Measurements from ENCODE around the gene NR2E3. TPM values are rescaled to one million over a fixed set of nuclear protein-coding genes. Genes with fewer than 3 reads are reported as not detected.
A peak's percentile ranks its signal among the peaks of the same experiment; 100 is the strongest.

The NR2E3 gene
- total and polyA plus RNA-seq, 4 donors, result 0.25 to 3.2 (median 0.59) TPM

GRCh38 chr15:71801935-71802655 lies 8.3 kb upstream of the NR2E3 start:
- Histone ChIP-seq H3K4me1 (ENCODE audit: control insufficient read depth in 1 of 2, insufficient read depth in 2 of 2, low read length in 2 of 2) (no peaks in the 10 kb centered on the region), H3K36me3 (ENCODE audit: control insufficient read depth in 1 of 2, insufficient read depth in 2 of 2, low read length in 1 of 2) (no peaks in the 10 kb centered on the region), H3K4me3 (ENCODE audit: low read length in 2 of 2) (no peak overlapping the region), H3K27me3 (ENCODE audit: control insufficient read depth in 1 of 2, insufficient read depth in 2 of 2, low read length in 1 of 2) (no peaks in the 10 kb centered on the region), H3K27ac (ENCODE audit: low read depth in 1 of 2, low read length in 2 of 2) (no peak overlapping the region), H3K9me3 (ENCODE audit: control insufficient read depth, low read length) (no peaks in the 10 kb centered on the region)
- ATAC-seq (ENCODE audit: low FRiP score) (no peak), DNase-seq (no peak)
- intact Hi-C loops (cut with DNase I), result loop anchor here (2.0 to 10.0 kb wide), 6 partner anchors 57 to 830 kb away; no protein-coding TSS in a partner anchor
- WGBS, 2 donors, result 95% methylated on average over 24 of the region's 24 CpGs

GRCh38 chr15:71802770-71803169 lies 7.6 kb upstream of the NR2E3 start:
- Histone ChIP-seq H3K9me3 (ENCODE audit: control insufficient read depth, low read length) (no peaks in the 10 kb centered on the region), H3K4me1 (ENCODE audit: control insufficient read depth in 1 of 2, insufficient read depth in 2 of 2, low read length in 2 of 2) (no peaks in the 10 kb centered on the region), H3K4me3 (ENCODE audit: low read length in 2 of 2) (no peak overlapping the region), H3K27me3 (ENCODE audit: control insufficient read depth in 1 of 2, insufficient read depth in 2 of 2, low read length in 1 of 2) (no peaks in the 10 kb centered on the region), H3K27ac (ENCODE audit: low read depth in 1 of 2, low read length in 2 of 2) (no peak overlapping the region), H3K36me3 (ENCODE audit: control insufficient read depth in 1 of 2, insufficient read depth in 2 of 2, low read length in 1 of 2) (no peaks in the 10 kb centered on the region)
- ATAC-seq (ENCODE audit: low FRiP score) (no peak), DNase-seq (no peak)
- 76% methylated on average over 20 to 21 of the region's 21 CpGs for WGBS, 2 donors
- intact Hi-C loops (cut with DNase I), result loop anchor here (5.0 to 10.0 kb wide), 3 partner anchors 270 to 830 kb away; no protein-coding TSS in a partner anchor

GRCh38 chr15:71804226-71804625 lies 6.1 kb upstream of the NR2E3 start:
- no peaks in the 10 kb centered on the region for H3K27me3 ChIP-seq (ENCODE audit: control insufficient read depth in 1 of 2, insufficient read depth in 2 of 2, low read length in 1 of 2)
- no peaks in the 10 kb centered on the region for H3K36me3 ChIP-seq (ENCODE audit: control insufficient read depth in 1 of 2, insufficient read depth in 2 of 2, low read length in 1 of 2)
- intact Hi-C loops (cut with DNase I), result loop anchor here (5.0 to 10.0 kb wide), 3 partner anchors 272 to 832 kb away; no protein-coding TSS in a partner anchor
- H3K27ac ChIP-seq (ENCODE audit: low read depth in 1 of 2, low read length in 2 of 2), result no peak overlapping the region
- ATAC-seq (ENCODE audit: low FRiP score) (no peak), DNase-seq (no peak)
- no peaks in the 10 kb centered on the region for H3K4me1 ChIP-seq (ENCODE audit: control insufficient read depth in 1 of 2, insufficient read depth in 2 of 2, low read length in 2 of 2)
- no peak overlapping the region for H3K4me3 ChIP-seq (ENCODE audit: low read length in 2 of 2)
- no peaks in the 10 kb centered on the region for H3K9me3 ChIP-seq (ENCODE audit: control insufficient read depth, low read length)
- 73 to 81% methylated on average over 5 of the region's 5 CpGs for WGBS, 2 donors

GRCh38 chr15:71804695-71805470 lies 5.5 kb upstream of the NR2E3 start:
- no peak overlapping the region for H3K27ac ChIP-seq (ENCODE audit: low read depth in 1 of 2, low read length in 2 of 2)
- H3K9me3 ChIP-seq (ENCODE audit: control insufficient read depth, low read length), result no peaks in the 10 kb centered on the region
- ATAC-seq (ENCODE audit: low FRiP score) (no peak), DNase-seq (no peak)
- intact Hi-C loops (cut with DNase I), result loop anchor here (5.0 to 10.0 kb wide), 3 partner anchors 273 to 833 kb away; no protein-coding TSS in a partner anchor
- H3K4me1 ChIP-seq (ENCODE audit: control insufficient read depth in 1 of 2, insufficient read depth in 2 of 2, low read length in 2 of 2), result no peaks in the 10 kb centered on the region
- H3K4me3 ChIP-seq (ENCODE audit: low read length in 2 of 2), result no peak overlapping the region
- no peaks in the 10 kb centered on the region for H3K36me3 ChIP-seq (ENCODE audit: control insufficient read depth in 1 of 2, insufficient read depth in 2 of 2, low read length in 1 of 2)
- 83 to 86% methylated on average over 6 of the region's 6 CpGs for WGBS, 2 donors
- H3K27me3 ChIP-seq (ENCODE audit: control insufficient read depth in 1 of 2, insufficient read depth in 2 of 2, low read length in 1 of 2), result no peaks in the 10 kb centered on the region

- Histone ChIP-seq H3K4me3 (ENCODE audit: low read length in 2 of 2) (no peak overlapping the region), H3K9me3 (ENCODE audit: control insufficient read depth, low read length) (no peaks in the 10 kb centered on the region), H3K27me3 (ENCODE audit: control insufficient read depth in 1 of 2, insufficient read depth in 2 of 2, low read length in 1 of 2) (no peaks in the 10 kb centered on the region), H3K36me3 (ENCODE audit: control insufficient read depth in 1 of 2, insufficient read depth in 2 of 2, low read length in 1 of 2) (no peaks in the 10 kb centered on the region), H3K4me1 (ENCODE audit: control insufficient read depth in 1 of 2, insufficient read depth in 2 of 2, low read length in 2 of 2) (no peaks in the 10 kb centered on the region), H3K27ac (ENCODE audit: low read depth in 1 of 2, low read length in 2 of 2) (peak overlapping the region in 1 of 2 donors; percentile 1)
- intact Hi-C loops (cut with DNase I), result loop anchor here in 1 of 2 donors (10.0 kb wide), 1 partner anchor 702 kb away; no protein-coding TSS in a partner anchor
- ATAC-seq (ENCODE audit: low FRiP score) (peak; percentile 33), DNase-seq (no peak)
- WGBS, 2 donors, result 14 to 21% methylated on average over 7 of the region's 7 CpGs
These were observed 3.9 kb upstream of the NR2E3 start for GRCh38 chr15:71806452-71806931.

- no peak overlapping the region for H3K27ac ChIP-seq (ENCODE audit: low read depth in 1 of 2, low read length in 2 of 2)
- H3K36me3 ChIP-seq (ENCODE audit: control insufficient read depth in 1 of 2, insufficient read depth in 2 of 2, low read length in 1 of 2), result no peaks in the 10 kb centered on the region
These were observed 3.2 kb upstream of the NR2E3 start for GRCh38 chr15:71807125-71807629.

GRCh38 chr15:71807691-71808091 lies 2.7 kb upstream of the NR2E3 start:
- intact Hi-C loops (cut with DNase I), result loop anchor here in 1 of 2 donors (10.0 kb wide), 1 partner anchor 703 kb away; no protein-coding TSS in a partner anchor
- H3K9me3 ChIP-seq (ENCODE audit: control insufficient read depth, low read length), result no peaks in the 10 kb centered on the region
- no peaks in the 10 kb centered on the region for H3K4me1 ChIP-seq (ENCODE audit: control insufficient read depth in 1 of 2, insufficient read depth in 2 of 2, low read length in 2 of 2)
- H3K4me3 ChIP-seq (ENCODE audit: low read length in 2 of 2), result no peak overlapping the region
- ATAC-seq (ENCODE audit: low FRiP score), result no peak
- no peaks in the 10 kb centered on the region for H3K36me3 ChIP-seq (ENCODE audit: control insufficient read depth in 1 of 2, insufficient read depth in 2 of 2, low read length in 1 of 2)
- no peak for DNase-seq
- WGBS, 2 donors, result 9 to 13% methylated on average over 4 of the region's 4 CpGs
- no peaks in the 10 kb centered on the region for H3K27me3 ChIP-seq (ENCODE audit: control insufficient read depth in 1 of 2, insufficient read depth in 2 of 2, low read length in 1 of 2)
- H3K27ac ChIP-seq (ENCODE audit: low read depth in 1 of 2, low read length in 2 of 2), result no peak overlapping the region

More at GRCh38 chr15:71807125-71807629, 3.2 kb upstream of the NR2E3 start:
- H3K4me3 ChIP-seq (ENCODE audit: low read length in 2 of 2), result no peak overlapping the region
- H3K9me3 ChIP-seq (ENCODE audit: control insufficient read depth, low read length), result no peaks in the 10 kb centered on the region
- 74 to 79% methylated on average over 15 of the region's 15 CpGs for WGBS, 2 donors
- DNase-seq (no peak), ATAC-seq (ENCODE audit: low FRiP score) (no peak)
- no peaks in the 10 kb centered on the region for H3K4me1 ChIP-seq (ENCODE audit: control insufficient read depth in 1 of 2, insufficient read depth in 2 of 2, low read length in 2 of 2)
- no peaks in the 10 kb centered on the region for H3K27me3 ChIP-seq (ENCODE audit: control insufficient read depth in 1 of 2, insufficient read depth in 2 of 2, low read length in 1 of 2)
- intact Hi-C loops (cut with DNase I), result loop anchor here in 1 of 2 donors (10.0 kb wide), 1 partner anchor 702 kb away; no protein-coding TSS in a partner anchor

GRCh38 chr15:71808311-71809020 lies 1.9 kb upstream of the NR2E3 start:
- Histone ChIP-seq H3K4me1 (ENCODE audit: control insufficient read depth in 1 of 2, insufficient read depth in 2 of 2, low read length in 2 of 2) (no peaks in the 10 kb centered on the region), H3K9me3 (ENCODE audit: control insufficient read depth, low read length) (no peaks in the 10 kb centered on the region), H3K27ac (ENCODE audit: low read depth in 1 of 2, low read length in 2 of 2) (no peak overlapping the region), H3K4me3 (ENCODE audit: low read length in 2 of 2) (no peak overlapping the region), H3K27me3 (ENCODE audit: control insufficient read depth in 1 of 2, insufficient read depth in 2 of 2, low read length in 1 of 2) (no peaks in the 10 kb centered on the region), H3K36me3 (ENCODE audit: control insufficient read depth in 1 of 2, insufficient read depth in 2 of 2, low read length in 1 of 2) (no peaks in the 10 kb centered on the region)
- 77 to 80% methylated on average over 18 of the region's 18 CpGs for WGBS, 2 donors
- intact Hi-C loops (cut with DNase I), result loop anchor here in 1 of 2 donors (10.0 kb wide), 1 partner anchor 704 kb away; no protein-coding TSS in a partner anchor
- no peak for ATAC-seq (ENCODE audit: low FRiP score)
- no peak for DNase-seq
